HEK293 (cell line): ENCODE data around the gene TBC1D12.

ENCODE experiments used
- CTCF ChIA-PET: fragments of 350-600 bp; formaldehyde crosslinking; extraction: SDS; loops from one replicate; lab custom pipeline; 2021; ENCODE audit warnings: antibody characterized with exemption; lab: Yijun Ruan, JAX
- POLR2A ChIA-PET: fragments of 300-600 bp; formaldehyde crosslinking; extraction: SDS; loops from one replicate; lab custom pipeline; 2020; ENCODE audit warnings: antibody characterized with exemption, inconsistent platforms; lab: Yijun Ruan, JAX
- H3K27ac ChIP-seq: fragments of 200-500 bp; sonication (Bioruptor generic); 2 replicates; pipeline ENCODE4 v1.5.1; 2014; ENCODE audit warnings: low read depth, low read length, control low read depth, inconsistent platforms; ENCODE audit errors: extremely low read depth
- H3K36me3 ChIP-seq, 2 experiments: fragments of 200-500 bp in 1 of 2; sonication (Bioruptor generic) in 1 of 2; 1 replicate in 1 of 2; 2 replicates in 1 of 2; pipeline ENCODE4 v1.5.1; 2014 to 2017; ENCODE audit warnings: inconsistent platforms in 2 of 2, low read length in 2 of 2; ENCODE audit not compliant: control insufficient read depth in 2 of 2, insufficient read depth in 1 of 2
- H3K4me1 ChIP-seq: fragments of 200-500 bp; sonication (Bioruptor generic); 2 replicates; pipeline ENCODE4 v1.5.1; 2014; ENCODE audit warnings: mild to moderate bottlenecking, low read length, inconsistent platforms; ENCODE audit not compliant: control insufficient read depth, insufficient read depth
- H3K4me3 ChIP-seq: 2 replicates; pipeline ENCODE4 v1.5.1; 2011; ENCODE audit warnings: low read depth, mild to moderate bottlenecking, control low read depth, low read length, moderate library complexity
- H3K9me3 ChIP-seq: fragments of 200-500 bp; sonication (Bioruptor generic); 2 replicates; pipeline ENCODE4 v1.5.1; 2014; ENCODE audit warnings: low read depth, low read length, inconsistent platforms; ENCODE audit not compliant: control insufficient read depth, insufficient read depth
- BCL11A ChIP-seq: fragments of 450-650 bp; formaldehyde crosslinking; IDR thresholded peaks from 2 replicates; pipeline ENCODE4 v1.5.1; 2016; ENCODE audit warnings: low read depth, missing biosample characterization, missing genetic modification characterization
- BCL6B ChIP-seq: fragments of 450-650 bp; formaldehyde crosslinking; IDR thresholded peaks from 2 replicates; pipeline ENCODE4 v1.5.1; 2017; ENCODE audit warnings: missing biosample characterization, missing genetic modification characterization
- CTCF ChIP-seq: fragments of 450-650 bp; formaldehyde crosslinking; IDR thresholded peaks from 2 replicates; pipeline ENCODE4 v1.5.1; 2016; ENCODE audit warnings: missing biosample characterization, missing genetic modification characterization
- GLI4 ChIP-seq: fragments of 450-650 bp; formaldehyde crosslinking; IDR thresholded peaks from 2 replicates; pipeline ENCODE4 v1.5.1; 2016; ENCODE audit warnings: missing biosample characterization, missing genetic modification characterization
- KLF1 ChIP-seq: fragments of 450-650 bp; formaldehyde crosslinking; IDR thresholded peaks from 2 replicates; pipeline ENCODE4 v1.5.1; 2016; ENCODE audit warnings: missing biosample characterization, missing genetic modification characterization
- PRDM10 ChIP-seq: fragments of 450-650 bp; formaldehyde crosslinking; IDR thresholded peaks from 2 replicates; pipeline ENCODE4 v1.5.1; 2016; ENCODE audit warnings: missing biosample characterization, missing genetic modification characterization
- SP2 ChIP-seq: fragments of 450-650 bp; formaldehyde crosslinking; IDR thresholded peaks from 2 replicates; pipeline ENCODE4 v1.5.1; 2016; ENCODE audit warnings: missing biosample characterization, missing genetic modification characterization
- SP3 ChIP-seq: fragments of 450-650 bp; formaldehyde crosslinking; IDR thresholded peaks from 2 replicates; pipeline ENCODE4 v1.5.1; 2016; ENCODE audit warnings: missing biosample characterization, missing genetic modification characterization
- YY1 ChIP-seq: fragments of 450-650 bp; formaldehyde crosslinking; IDR thresholded peaks from 2 replicates; pipeline ENCODE4 v1.5.1; 2018; ENCODE audit warnings: missing biosample characterization, missing genetic modification characterization
- ZFP37 ChIP-seq: fragments of 450-650 bp; formaldehyde crosslinking; IDR thresholded peaks from 2 replicates; pipeline ENCODE4 v1.5.1; 2016; ENCODE audit warnings: missing biosample characterization, missing genetic modification characterization
- ZIC2 ChIP-seq: fragments of 450-650 bp; formaldehyde crosslinking; IDR thresholded peaks from 2 replicates; pipeline ENCODE4 v1.5.1; 2016; ENCODE audit warnings: missing biosample characterization, missing genetic modification characterization
- ZNF121 ChIP-seq: fragments of 450-650 bp; formaldehyde crosslinking; IDR thresholded peaks from 2 replicates; pipeline ENCODE4 v1.5.1; 2016; ENCODE audit warnings: missing biosample characterization, missing genetic modification characterization
- ZNF132 ChIP-seq: fragments of 450-650 bp; formaldehyde crosslinking; IDR thresholded peaks from 2 replicates; pipeline ENCODE4 v1.5.1; 2017; ENCODE audit warnings: missing biosample characterization, missing genetic modification characterization, borderline replicate concordance
- ZNF175 ChIP-seq: fragments of 450-650 bp; formaldehyde crosslinking; IDR thresholded peaks from 2 replicates; pipeline ENCODE4 v1.5.1; 2016; ENCODE audit warnings: missing biosample characterization, missing genetic modification characterization
- ZNF223 ChIP-seq: fragments of 450-650 bp; formaldehyde crosslinking; IDR thresholded peaks from 2 replicates; pipeline ENCODE4 v1.5.1; 2016; ENCODE audit warnings: missing biosample characterization, missing genetic modification characterization
- ZNF24 ChIP-seq: fragments of 450-650 bp; formaldehyde crosslinking; IDR thresholded peaks from 2 replicates; pipeline ENCODE4 v1.5.1; 2016; ENCODE audit warnings: missing biosample characterization, missing genetic modification characterization
- ZNF423 ChIP-seq: fragments of 450-650 bp; formaldehyde crosslinking; IDR thresholded peaks from 2 replicates; pipeline ENCODE4 v1.5.1; 2016; ENCODE audit warnings: missing biosample characterization, missing genetic modification characterization
- ZNF501 ChIP-seq: fragments of 450-650 bp; formaldehyde crosslinking; IDR thresholded peaks from 2 replicates; pipeline ENCODE4 v1.5.1; 2016; ENCODE audit warnings: missing biosample characterization, missing genetic modification characterization
- ZNF530 ChIP-seq: fragments of 450-650 bp; formaldehyde crosslinking; IDR thresholded peaks from 2 replicates; pipeline ENCODE4 v1.5.1; 2016; ENCODE audit warnings: low read depth, missing biosample characterization, missing genetic modification characterization
- ZNF600 ChIP-seq: fragments of 450-650 bp; formaldehyde crosslinking; IDR thresholded peaks from 2 replicates; pipeline ENCODE4 v1.5.1; 2016; ENCODE audit warnings: missing biosample characterization, missing genetic modification characterization
- ZNF629 ChIP-seq: fragments of 450-650 bp; formaldehyde crosslinking; IDR thresholded peaks from 2 replicates; pipeline ENCODE4 v1.5.1; 2017; ENCODE audit warnings: missing biosample characterization, missing genetic modification characterization
- ZNF837 ChIP-seq: fragments of 450-650 bp; formaldehyde crosslinking; IDR thresholded peaks from 2 replicates; pipeline ENCODE4 v1.5.1; 2016; ENCODE audit warnings: missing biosample characterization, missing genetic modification characterization
- ZSCAN16 ChIP-seq: fragments of 450-650 bp; formaldehyde crosslinking; IDR thresholded peaks from 2 replicates; pipeline ENCODE4 v1.5.1; 2016; ENCODE audit warnings: missing biosample characterization, missing genetic modification characterization
- ZXDB ChIP-seq: fragments of 450-650 bp; formaldehyde crosslinking; IDR thresholded peaks from 2 replicates; pipeline ENCODE4 v1.5.1; 2016; ENCODE audit warnings: missing biosample characterization, missing genetic modification characterization
- TF ChIP-seq, protein P1 (sequence below): fragments of 450-650 bp; formaldehyde crosslinking; optimal IDR thresholded peaks from 2 replicates; pipeline ENCODE3; 2016; ENCODE audit warnings: missing biosample characterization, mild to moderate bottlenecking, missing genetic modification characterization
- TF ChIP-seq, protein P2 (sequence below): fragments of 450-650 bp; IDR thresholded peaks from 2 replicates; pipeline ENCODE4 v1.5.1; 2018; ENCODE audit warnings: missing biosample characterization, missing genetic modification characterization
- TF ChIP-seq, protein P3 (sequence below): sonication (generic); formaldehyde crosslinking; IDR thresholded peaks from 2 replicates; pipeline ENCODE4 v1.8.1; 2022; ENCODE audit warnings: mild to moderate bottlenecking, moderate library complexity, missing genetic modification reagents

The TBC1D12 gene

DNA sequence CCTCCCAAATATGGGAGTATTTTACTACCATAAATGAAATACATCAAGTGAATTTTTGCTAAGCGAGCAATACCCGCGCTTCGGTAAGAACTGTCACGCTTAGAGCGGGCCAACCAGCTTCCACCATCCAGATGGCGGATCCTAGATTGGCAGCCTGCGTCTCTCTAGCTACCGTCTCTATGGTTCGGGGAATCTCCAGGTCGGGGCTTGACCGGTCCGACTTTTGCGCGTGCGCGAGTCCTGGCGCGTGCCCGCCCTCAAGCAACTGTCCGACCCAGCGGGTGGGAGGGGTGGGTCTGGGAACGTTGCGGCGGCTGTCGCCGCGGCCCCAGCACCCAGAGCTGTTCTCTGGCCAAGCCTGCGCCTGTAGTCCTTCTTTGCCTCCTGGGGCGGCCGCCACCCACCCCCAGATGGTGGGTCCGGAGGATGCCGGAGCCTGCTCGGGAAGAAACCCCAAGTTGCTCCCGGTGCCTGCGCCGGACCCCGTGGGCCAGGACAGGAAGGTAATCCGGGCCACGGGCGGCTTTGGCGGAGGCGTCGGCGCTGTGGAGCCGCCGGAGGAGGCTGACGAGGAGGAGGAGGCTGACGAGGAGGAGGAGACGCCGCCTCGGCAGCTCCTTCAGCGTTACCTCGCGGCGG is at the start of gene TBC1D12:
TBC1D12 (plus strand) TSS at position 338 of the 639 bp plus-strand sequence; CDS start at position 411, 73 bp downstream.
- Histone ChIP-seq H3K9me3 (no peaks in the 10 kb centered on the region), H3K4me1 (peaks cover 2% of the 10 kb centered on the region), H3K36me3 (no peaks in the 10 kb centered on the region), H3K27ac (peak within 1 kb of the TSS; percentile 91), H3K4me3 (peak within 1 kb of the TSS; percentile 80)
- ChIA-PET CTCF (interaction anchor here (0.6 to 1.6 kb wide), 5 partner anchors 21 to 1228 kb away, joined by 3 to 6 read pairs (median 4); no protein-coding TSS in a partner anchor), POLR2A (interaction anchor here (0.5 to 2.7 kb wide), 19 partner anchors 9 to 1349 kb away, joined by 3 to 21 read pairs (median 5); partner anchors contain the start of genes HELLS and NOC3L)
- TF ChIP-seq ZFP37: peak; percentile 93
- peak; percentile 89 for TF ChIP-seq SP2 (tag by site-specific recombination)
- no peak for TF ChIP-seq ZNF837 (tag by site-specific recombination)
- no peak for TF ChIP-seq ZSCAN16
- 0 out of 2 replicates have a peak, but pooled peaks have one; percentile 64 for TF ChIP-seq ZNF121 (tag by site-specific recombination)
- peak; percentile 73 for TF ChIP-seq KLF1 (tag by site-specific recombination)
- peak; percentile 70 for TF ChIP-seq ZXDB (tag by site-specific recombination)
- TF ChIP-seq ZNF132 (tag by site-specific recombination): no peak
- peak; percentile 72 for TF ChIP-seq ZIC2 (tag by site-specific recombination)
- TF ChIP-seq ZNF24: 0 out of 2 replicates have a peak, but pooled peaks have one; percentile 55
- no peak for TF ChIP-seq BCL6B (tag by site-specific recombination)
- 0 out of 2 replicates have a peak, but pooled peaks have one; percentile 80 for TF ChIP-seq ZNF501 (tag by site-specific recombination)
- TF ChIP-seq YY1 (tag by site-specific recombination): peak; percentile 35; the same call in 1 of the 2 replicates
- peak; percentile 93 for TF ChIP-seq ZNF423 (tag by site-specific recombination)
- peak; percentile 52; the same call in 1 of the 2 replicates for TF ChIP-seq ZNF629 (tag by site-specific recombination)
- TF ChIP-seq ZNF530 (tag by site-specific recombination): no peak
- peak; percentile 64; the same call in 1 of the 2 replicates for TF ChIP-seq ZNF223 (tag by site-specific recombination)
- TF ChIP-seq SP3 (tag by site-specific recombination): peak; percentile 69
- TF ChIP-seq PRDM10: 0 out of 2 replicates have a peak, but pooled peaks have one; percentile 12
- TF ChIP-seq, protein P1, sequence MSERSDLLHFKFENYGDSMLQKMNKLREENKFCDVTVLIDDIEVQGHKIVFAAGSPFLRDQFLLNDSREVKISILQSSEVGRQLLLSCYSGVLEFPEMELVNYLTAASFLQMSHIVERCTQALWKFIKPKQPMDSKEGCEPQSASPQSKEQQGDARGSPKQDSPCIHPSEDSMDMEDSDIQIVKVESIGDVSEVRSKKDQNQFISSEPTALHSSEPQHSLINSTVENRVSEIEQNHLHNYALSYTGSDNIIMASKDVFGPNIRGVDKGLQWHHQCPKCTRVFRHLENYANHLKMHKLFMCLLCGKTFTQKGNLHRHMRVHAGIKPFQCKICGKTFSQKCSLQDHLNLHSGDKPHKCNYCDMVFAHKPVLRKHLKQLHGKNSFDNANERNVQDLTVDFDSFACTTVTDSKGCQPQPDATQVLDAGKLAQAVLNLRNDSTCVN (tag by site-specific recombination): peak; percentile 83
- TF ChIP-seq, protein P2, sequence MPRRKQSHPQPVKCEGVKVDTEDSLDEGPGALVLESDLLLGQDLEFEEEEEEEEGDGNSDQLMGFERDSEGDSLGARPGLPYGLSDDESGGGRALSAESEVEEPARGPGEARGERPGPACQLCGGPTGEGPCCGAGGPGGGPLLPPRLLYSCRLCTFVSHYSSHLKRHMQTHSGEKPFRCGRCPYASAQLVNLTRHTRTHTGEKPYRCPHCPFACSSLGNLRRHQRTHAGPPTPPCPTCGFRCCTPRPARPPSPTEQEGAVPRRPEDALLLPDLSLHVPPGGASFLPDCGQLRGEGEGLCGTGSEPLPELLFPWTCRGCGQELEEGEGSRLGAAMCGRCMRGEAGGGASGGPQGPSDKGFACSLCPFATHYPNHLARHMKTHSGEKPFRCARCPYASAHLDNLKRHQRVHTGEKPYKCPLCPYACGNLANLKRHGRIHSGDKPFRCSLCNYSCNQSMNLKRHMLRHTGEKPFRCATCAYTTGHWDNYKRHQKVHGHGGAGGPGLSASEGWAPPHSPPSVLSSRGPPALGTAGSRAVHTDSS (tag by site-specific recombination): peak; percentile 94
- peak; percentile 97 for TF ChIP-seq ZNF600
- TF ChIP-seq GLI4 (tag by site-specific recombination): peak; percentile 43; the same call in 1 of the 2 replicates
- peak; percentile 69; the same call in 1 of the 2 replicates for TF ChIP-seq BCL11A (tag by site-specific recombination)
- TF ChIP-seq, protein P3, sequence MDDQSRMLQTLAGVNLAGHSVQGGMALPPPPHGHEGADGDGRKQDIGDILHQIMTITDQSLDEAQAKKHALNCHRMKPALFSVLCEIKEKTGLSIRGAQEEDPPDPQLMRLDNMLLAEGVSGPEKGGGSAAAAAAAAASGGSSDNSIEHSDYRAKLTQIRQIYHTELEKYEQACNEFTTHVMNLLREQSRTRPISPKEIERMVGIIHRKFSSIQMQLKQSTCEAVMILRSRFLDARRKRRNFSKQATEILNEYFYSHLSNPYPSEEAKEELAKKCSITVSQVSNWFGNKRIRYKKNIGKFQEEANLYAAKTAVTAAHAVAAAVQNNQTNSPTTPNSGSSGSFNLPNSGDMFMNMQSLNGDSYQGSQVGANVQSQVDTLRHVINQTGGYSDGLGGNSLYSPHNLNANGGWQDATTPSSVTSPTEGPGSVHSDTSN: peak; percentile 78; the same call in 1 of the 2 replicates
- no peak for TF ChIP-seq ZNF175
- TF ChIP-seq CTCF (tag by site-specific recombination): peak; percentile 55; the same call in 1 of the 2 replicates
